NCI-H345 treated with DMSO at 0.1 percent for 48 hours (cell line): Measurements from ENCODE around the gene TAP1.

Source experiments
- DNase-seq: peaks from one replicate; lab custom pipeline; 2025; ENCODE audit not compliant: unreplicated experiment; lab: John Stamatoyannopoulos, UW

Gene TAP1

GRCh38 chr6:32842021-32842650 lies 11.4 kb downstream of the TAP1 start:
- no peak for DNase-seq

GRCh38 chr6:32840604-32841246 lies 12.8 kb downstream of the TAP1 start:
- no peak for DNase-seq

GRCh38 chr6:32839356-32839755 lies 14.1 kb downstream of the TAP1 start:
- DNase-seq = no peak

- DNase-seq = peak; percentile 87
Observed at GRCh38 chr6:32838114-32838958, 15.2 kb downstream of the TAP1 start, which contains the start of gene TAP2. Gene TAP2, minus strand, starts transcription at chr6:32838739. Its CDS starts 506 bp downstream, at chr6:32838233.

GRCh38 chr6:32837651-32838113 lies 15.8 kb downstream of the TAP1 start:
- DNase-seq = no peak

- DNase-seq = no peak
Observed at GRCh38 chr6:32836873-32837272, 16.6 kb downstream of the TAP1 start.

GRCh38 chr6:32835167-32835893 lies 18.2 kb downstream of the TAP1 start:
- DNase-seq = no peak

GRCh38 chr6:32833664-32834063 lies 19.8 kb downstream of the TAP1 start:
- no peak for DNase-seq

GRCh38 chr6:32832535-32832934 lies 21.0 kb downstream of the TAP1 start:
- DNase-seq = no peak

- DNase-seq = no peak
Observed at GRCh38 chr6:32830936-32831335, 22.6 kb downstream of the TAP1 start.

GRCh38 chr6:32830017-32830416 lies 23.5 kb downstream of the TAP1 start:
- no peak for DNase-seq

- no peak for DNase-seq
Observed at GRCh38 chr6:32829495-32829894, 24.0 kb downstream of the TAP1 start.

- DNase-seq = no peak
Observed at GRCh38 chr6:32827025-32827424, 26.5 kb downstream of the TAP1 start.

GRCh38 chr6:32825966-32826365 lies 27.5 kb downstream of the TAP1 start:
- no peak for DNase-seq

- no peak for DNase-seq
Observed at GRCh38 chr6:32819729-32820128, 33.8 kb downstream of the TAP1 start.

- no peak for DNase-seq
Observed at GRCh38 chr6:32818867-32819266, 34.6 kb downstream of the TAP1 start.

- no peak for DNase-seq
Observed at GRCh38 chr6:32816746-32817204, 36.7 kb downstream of the TAP1 start, which contains the start of gene HLA-DOB. Gene HLA-DOB, minus strand, starts transcription at chr6:32817002. Its CDS starts 51 bp downstream, at chr6:32816951.

GRCh38 chr6:32815996-32816395 lies 37.5 kb downstream of the TAP1 start:
- no peak for DNase-seq

GRCh38 chr6:32815115-32815514 lies 38.4 kb downstream of the TAP1 start:
- DNase-seq = no peak

GRCh38 chr6:32814145-32814544 lies 39.4 kb downstream of the TAP1 start:
- no peak for DNase-seq

- no peak for DNase-seq
Observed at GRCh38 chr6:32809171-32809570, 44.3 kb downstream of the TAP1 start.
